Measurements from ENCODE around the gene TRMT61B. TPM values are rescaled to one million over a fixed set of nuclear protein-coding genes. Genes with fewer than 3 reads are reported as not detected.

Gene TRMT61B
- total and polyA plus RNA-seq, 10 of the 15 experiments (the other 5 are each of a cell fraction or from before 2014, with no cell fraction given): 12.8 to 23.7 (median 18.1) TPM

- intact Hi-C loops (cut with micrococcal nuclease; ENCODE audit: unreplicated experiment): no loop called here
- Histone ChIP-seq H3K27me3 (replicated peaks in 1 of 2; ENCODE audit: control insufficient read depth in 2 of 2, insufficient read depth in 2 of 2, low read length in 1 of 2) (no peaks in the 10 kb centered on the region), H2AFZ (ENCODE audit: control insufficient read depth, low read depth, low read length) (no peak overlapping the region), H4K20me1 (ENCODE audit: control insufficient read depth, insufficient read depth) (no peaks in the 10 kb centered on the region), H3K36me3 (ENCODE audit: control insufficient read depth in 2 of 2, insufficient read depth in 2 of 2, low read length in 1 of 2) (no peaks in the 10 kb centered on the region), H3K27ac (ENCODE audit: control insufficient read depth, insufficient read depth) (no peak overlapping the region), H3K4me2 (ENCODE audit: control insufficient read depth, insufficient read depth) (no peak overlapping the region), H3K4me1 (ENCODE audit: control insufficient read depth, insufficient read depth, low read length) (no peaks in the 10 kb centered on the region), H3K9me3 (replicated peaks; ENCODE audit: control insufficient read depth, insufficient read depth, low read length) (no peaks in the 10 kb centered on the region), H3K9ac (ENCODE audit: control insufficient read depth, insufficient read depth, low read length) (no peak overlapping the region), H3K4me3 (no peak overlapping the region), H3K79me2 (ENCODE audit: control insufficient read depth, insufficient read depth, low read length) (no peaks in the 10 kb centered on the region)
- WGBS (ENCODE audit: insufficient coverage, insufficient replicate concordance, low lambda C conversion rate, missing lambda C conversion rate): 67% methylated on average over 3 of the region's 3 CpGs
- FAIRE-seq (no peak), DNase-seq (ENCODE audit: low read depth, low spot score) (no peak), ATAC-seq (no peak)
- no TSS peak for BruUV-seq (replicated peaks)
- in situ Hi-C loops (cut with MboI): no loop called here
- TF ChIP-seq MTA2 (IDR thresholded peaks at IDR 0.05; ENCODE audit: low read depth) (no peak), RAD51 (IDR thresholded peaks at IDR 0.05) (no peak), CHD1 (IDR thresholded peaks at IDR 0.05; ENCODE audit: low read depth, low read length) (no peak), ZNF384 (IDR thresholded peaks at IDR 0.05; ENCODE audit: borderline replicate concordance, low read depth, low read length) (no peak), POLR2AphosphoS5 (IDR thresholded peaks at IDR 0.05; ENCODE audit: low read length) (no peak), CHD4 (IDR thresholded peaks at IDR 0.05) (no peak)
- ChIA-PET RAD21 (ENCODE audit: unreplicated experiment) (no interaction called here), CTCF (no interaction called here), POLR2A (no interaction called here), SMC1A (ENCODE audit: uncharacterized antibody, unreplicated experiment) (interaction anchor here (0.6 to 1.0 kb wide), 2 partner anchors 18 to 34 kb away, joined by 3 read pairs; no protein-coding TSS in a partner anchor)
Measured at GRCh38 chr2:28842042-28842441, 28.1 kb downstream of the TRMT61B start.

GRCh38 chr2:28838971-28839370, 31.1 kb downstream of the TRMT61B start:
- SMC1A ChIA-PET (ENCODE audit: uncharacterized antibody, unreplicated experiment): no interaction called here
- intact Hi-C loops (cut with micrococcal nuclease; ENCODE audit: unreplicated experiment): no loop called here
- in situ Hi-C loops (cut with MboI): no loop called here
- no peak for TF ChIP-seq BCL11A (IDR thresholded peaks at IDR 0.05; ENCODE audit: low read depth, low read length)
- no peak for TF ChIP-seq ASH2L (IDR thresholded peaks at IDR 0.05; ENCODE audit: borderline replicate concordance, low read depth)
- TF ChIP-seq NFYB (IDR thresholded peaks at IDR 0.05; ENCODE audit: insufficient read depth, low read depth, low read length): no peak
- TF ChIP-seq ZNF217 (IDR thresholded peaks at IDR 0.05): no peak
- TF ChIP-seq NR2C1 (IDR thresholded peaks at IDR 0.05): no peak
- TF ChIP-seq POU2F2 (IDR thresholded peaks at IDR 0.05; ENCODE audit: borderline replicate concordance, low read depth, low read length): no peak
- TF ChIP-seq MTA2 (IDR thresholded peaks at IDR 0.05; ENCODE audit: low read depth): no peak
- TF ChIP-seq CEBPB (IDR thresholded peaks at IDR 0.05; ENCODE audit: borderline replicate concordance in 1 of 2, low read depth in 2 of 2, low read length in 2 of 2): no peak
- no peak for TF ChIP-seq ZNF207 (IDR thresholded peaks at IDR 0.05; ENCODE audit: borderline replicate concordance)
- TF ChIP-seq RELA (IDR thresholded peaks at IDR 0.05; ENCODE audit: borderline replicate concordance, partially characterized antibody): no peak
- TF ChIP-seq HDGF (IDR thresholded peaks at IDR 0.05): no peak
- no peak for TF ChIP-seq CHD2 (IDR thresholded peaks at IDR 0.05; ENCODE audit: borderline replicate concordance, low read depth, low read length)
- no peak for TF ChIP-seq BMI1 (IDR thresholded peaks at IDR 0.05; ENCODE audit: borderline replicate concordance)
- TF ChIP-seq EGR1 (IDR thresholded peaks at IDR 0.05; ENCODE audit: borderline replicate concordance in 1 of 2, low read depth in 2 of 2, low read length in 2 of 2): no peak
- no peak for TF ChIP-seq BHLHE40 (IDR thresholded peaks at IDR 0.05; ENCODE audit: borderline replicate concordance in 1 of 2, low read depth in 2 of 2, low read length in 1 of 2)
- no peak for TF ChIP-seq EED (IDR thresholded peaks at IDR 0.05; ENCODE audit: low read depth)
- TF ChIP-seq POLR2AphosphoS2 (IDR thresholded peaks at IDR 0.05; ENCODE audit: low read depth, low read length): no peak
- no peak for TF ChIP-seq PML (IDR thresholded peaks at IDR 0.05; ENCODE audit: low read length)

More at GRCh38 chr2:28838971-28839370, 31.1 kb downstream of the TRMT61B start:
- CTCF ChIA-PET: no interaction called here
- Histone ChIP-seq H3K4me1 (ENCODE audit: control insufficient read depth, insufficient read depth, low read length) (no peaks in the 10 kb centered on the region), H3K9me3 (replicated peaks; ENCODE audit: control insufficient read depth, insufficient read depth, low read length) (no peaks in the 10 kb centered on the region), H3K4me3 (no peak overlapping the region), H3K27ac (ENCODE audit: control insufficient read depth, insufficient read depth) (no peak overlapping the region), H3K27me3 (replicated peaks in 1 of 2; ENCODE audit: control insufficient read depth in 2 of 2, insufficient read depth in 2 of 2, low read length in 1 of 2) (no peaks in the 10 kb centered on the region), H4K20me1 (ENCODE audit: control insufficient read depth, insufficient read depth) (no peaks in the 10 kb centered on the region), H3K79me2 (ENCODE audit: control insufficient read depth, insufficient read depth, low read length) (no peaks in the 10 kb centered on the region), H2AFZ (ENCODE audit: control insufficient read depth, low read depth, low read length) (no peak overlapping the region), H3K4me2 (ENCODE audit: control insufficient read depth, insufficient read depth) (no peak overlapping the region), H3K36me3 (ENCODE audit: control insufficient read depth in 2 of 2, insufficient read depth in 2 of 2, low read length in 1 of 2) (no peaks in the 10 kb centered on the region), H3K9ac (ENCODE audit: control insufficient read depth, insufficient read depth, low read length) (no peak overlapping the region)
- POLR2A ChIA-PET: interaction anchor here (1.0 kb wide), 1 partner anchor 12 kb away, joined by 6 read pairs; no protein-coding TSS in a partner anchor
- FAIRE-seq: no peak
- DNase-seq (ENCODE audit: low read depth, low spot score): no peak
- no TSS peak for BruUV-seq (replicated peaks)
- RAD21 ChIA-PET (ENCODE audit: unreplicated experiment): no interaction called here
- no peak for ATAC-seq
- 97% methylated on average over 2 of the region's 2 CpGs for WGBS (ENCODE audit: insufficient coverage, insufficient replicate concordance, low lambda C conversion rate, missing lambda C conversion rate)

Data from GM12878 (cell line).